Measurements from ENCODE around the gene GSAP.

The GSAP gene

GRCh38 chr7:77276120-77276519 is 140.0 kb downstream of the GSAP start:
- peak; percentile 24 for DNase-seq

- peak; percentile 85 for DNase-seq
Observed at GRCh38 chr7:77275663-77276062, 140.5 kb downstream of the GSAP start.

- DNase-seq: no peak
Observed at GRCh38 chr7:77271766-77272165, 144.4 kb downstream of the GSAP start.

DNA sequence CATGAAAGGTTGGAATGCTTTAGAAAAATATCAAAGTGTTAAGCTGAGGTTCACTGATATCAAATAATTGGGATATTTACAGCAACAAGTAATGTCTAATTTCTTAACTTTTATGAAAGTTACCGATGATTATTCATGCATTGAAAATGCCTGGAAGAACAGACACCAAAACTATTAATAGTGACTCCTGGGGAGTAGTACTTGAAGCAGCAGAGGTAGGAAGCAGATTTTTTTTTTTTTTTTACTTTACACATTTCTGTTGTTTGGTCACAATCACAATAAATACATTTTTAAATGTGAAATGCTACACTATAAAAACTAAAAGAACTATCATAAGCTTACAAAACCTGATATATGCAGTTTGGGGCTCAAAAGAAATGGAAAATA is 146.1 kb downstream of the GSAP start:
- no peak for DNase-seq

DNA sequence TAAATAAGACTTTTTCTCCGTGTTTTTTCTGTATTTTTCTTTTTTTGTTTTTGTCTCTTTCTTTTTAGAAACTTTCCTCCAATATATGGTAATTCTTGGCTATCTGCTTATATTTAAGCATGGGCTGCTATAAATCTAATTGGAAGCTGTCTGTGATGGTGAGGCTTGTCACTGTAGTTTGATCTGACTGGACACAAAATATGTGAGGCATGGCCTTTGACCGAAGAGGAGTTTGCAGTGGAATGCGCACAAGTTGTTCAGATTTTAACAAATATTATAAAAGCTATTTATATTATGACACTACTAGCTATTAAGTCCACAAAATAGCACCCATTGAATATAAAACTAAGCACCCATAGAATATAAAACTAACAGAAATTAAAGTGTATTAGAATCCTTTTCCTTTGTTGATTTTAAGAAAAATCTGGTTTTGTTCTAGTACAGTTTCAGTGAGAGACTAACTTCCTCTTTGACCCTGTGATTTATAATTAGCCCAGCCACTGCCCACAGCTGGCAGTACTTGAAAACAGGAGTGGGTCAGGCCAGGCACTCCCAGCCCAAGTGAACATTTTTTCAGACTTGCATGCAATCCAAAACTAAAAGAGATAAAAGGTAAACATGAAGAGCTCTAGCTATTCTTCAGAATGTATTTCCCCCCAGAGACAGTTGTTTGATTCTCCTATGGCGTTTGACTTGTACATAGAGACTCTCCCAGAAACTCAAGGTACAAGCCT is 146.6 kb downstream of the GSAP start:
- peak; percentile 25 for DNase-seq

DNA sequence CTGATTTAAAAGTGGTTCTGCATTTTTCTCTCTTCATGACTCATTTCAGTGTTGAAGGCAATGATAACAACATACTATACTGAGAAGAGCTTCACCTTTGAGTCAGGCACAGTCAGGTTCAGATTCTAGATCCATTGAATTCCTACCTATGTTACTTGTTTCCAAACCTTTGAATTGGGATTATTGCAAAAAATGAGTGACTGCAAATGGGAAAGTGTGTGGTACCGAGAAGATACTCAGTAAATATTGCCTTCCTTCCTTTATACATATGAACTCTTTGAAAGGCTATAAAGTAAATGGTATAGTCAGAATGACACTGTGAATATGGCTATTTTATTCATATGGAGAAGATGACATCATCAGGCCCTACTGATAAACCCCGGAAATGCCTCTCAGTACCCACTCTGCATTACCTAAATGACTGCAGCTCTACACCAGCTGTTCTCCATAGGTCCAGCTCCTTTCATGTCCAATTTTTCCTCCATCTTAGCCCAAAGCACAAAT is 149.8 kb downstream of the GSAP start:
- DNase-seq: no peak

- DNase-seq: no peak
Observed at GRCh38 chr7:77265666-77266065, 150.5 kb downstream of the GSAP start.

DNA sequence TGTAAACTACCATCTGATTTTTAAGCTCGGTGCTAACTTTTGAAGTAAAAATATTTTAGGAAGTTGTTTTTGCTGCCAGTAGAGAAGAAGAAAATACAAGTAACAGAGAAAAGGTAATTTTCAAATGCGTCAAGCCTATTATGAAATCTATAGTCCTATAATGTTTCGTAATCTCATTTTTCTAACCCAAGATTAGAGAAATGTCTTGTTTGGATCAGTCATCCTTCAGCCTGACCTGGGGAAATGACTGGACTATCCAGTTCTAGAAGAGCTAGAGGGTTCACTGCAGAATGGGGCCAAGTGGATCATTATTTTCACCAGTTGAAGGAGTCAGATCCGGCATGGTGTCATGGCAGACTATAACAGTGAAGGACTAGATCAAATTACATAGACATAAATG is 153.8 kb downstream of the GSAP start:
- DNase-seq: no peak

Measured in HCEC 1CT (cell line).